DMS53 treated with DMSO at 0.1 percent for 48 hours (cell line): ENCODE results near the gene SNED1.

Experiments used
- DNase-seq: peaks from one replicate; lab custom pipeline; 2025; ENCODE audit not compliant: unreplicated experiment; lab: John Stamatoyannopoulos, UW

SNED1 gene

DNA sequence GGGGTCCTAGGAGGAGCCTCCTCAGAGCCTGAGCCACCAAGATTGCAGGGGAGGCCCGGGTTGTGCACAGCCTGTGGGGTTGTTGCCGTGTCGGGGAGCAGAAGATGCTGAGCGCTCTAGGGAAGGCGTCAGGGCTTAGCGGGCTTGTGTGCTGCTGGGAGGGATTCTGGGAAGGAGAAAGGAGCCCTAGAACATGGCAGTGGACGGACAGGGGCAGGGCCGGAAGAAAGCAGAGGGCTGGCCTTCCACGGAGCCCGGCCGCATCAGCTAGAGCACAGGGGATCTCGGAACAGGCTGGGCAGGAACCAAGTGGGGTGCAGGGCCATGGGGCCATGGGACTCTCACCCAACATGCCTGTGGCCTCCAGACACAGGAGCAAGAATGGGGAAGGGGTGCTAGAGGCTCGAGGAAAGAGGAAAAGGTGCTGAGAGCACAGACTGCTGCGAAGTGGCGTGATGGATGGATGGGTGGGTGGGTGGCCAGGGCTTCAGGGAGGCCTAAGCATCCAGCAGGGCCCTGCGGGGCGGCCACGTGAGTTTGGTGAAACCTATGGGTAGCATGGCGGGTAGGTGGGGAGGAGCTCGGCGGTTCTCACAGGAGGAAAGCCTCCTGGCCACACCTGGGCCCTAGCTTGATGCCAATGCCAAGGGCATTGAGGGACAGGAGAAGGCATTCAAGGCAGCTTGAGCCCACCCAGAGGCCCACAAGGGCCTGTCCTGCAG is 67.9 kb downstream of the SNED1 start:
- no peak for DNase-seq

DNA sequence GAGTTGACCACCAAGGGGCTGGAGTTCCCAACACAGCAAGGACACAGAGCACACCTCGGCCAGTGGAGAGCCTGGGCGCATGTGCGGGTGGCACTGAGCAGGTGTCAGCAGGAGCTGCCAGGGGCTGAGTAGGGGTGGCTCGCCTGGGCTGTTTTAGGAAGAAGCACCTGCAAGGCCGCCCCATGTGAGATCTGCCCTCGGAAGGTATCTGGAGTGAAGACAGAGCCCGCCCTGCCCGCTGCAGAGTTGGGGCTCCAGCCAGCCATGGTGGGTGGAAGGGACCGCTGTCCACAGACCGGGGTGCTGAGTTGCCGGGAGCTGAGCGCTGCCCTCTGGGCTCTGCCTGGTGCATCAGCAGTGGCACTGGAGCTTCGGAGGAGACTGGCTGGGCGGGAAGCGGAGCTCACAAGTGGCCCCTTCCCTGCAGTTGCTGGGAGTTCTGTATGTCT is 68.5 kb downstream of the SNED1 start:
- no peak for DNase-seq

- DNase-seq, result no peak
These were observed 69.2 kb downstream of the SNED1 start for GRCh38 chr2:241067501-241068135.

DNA sequence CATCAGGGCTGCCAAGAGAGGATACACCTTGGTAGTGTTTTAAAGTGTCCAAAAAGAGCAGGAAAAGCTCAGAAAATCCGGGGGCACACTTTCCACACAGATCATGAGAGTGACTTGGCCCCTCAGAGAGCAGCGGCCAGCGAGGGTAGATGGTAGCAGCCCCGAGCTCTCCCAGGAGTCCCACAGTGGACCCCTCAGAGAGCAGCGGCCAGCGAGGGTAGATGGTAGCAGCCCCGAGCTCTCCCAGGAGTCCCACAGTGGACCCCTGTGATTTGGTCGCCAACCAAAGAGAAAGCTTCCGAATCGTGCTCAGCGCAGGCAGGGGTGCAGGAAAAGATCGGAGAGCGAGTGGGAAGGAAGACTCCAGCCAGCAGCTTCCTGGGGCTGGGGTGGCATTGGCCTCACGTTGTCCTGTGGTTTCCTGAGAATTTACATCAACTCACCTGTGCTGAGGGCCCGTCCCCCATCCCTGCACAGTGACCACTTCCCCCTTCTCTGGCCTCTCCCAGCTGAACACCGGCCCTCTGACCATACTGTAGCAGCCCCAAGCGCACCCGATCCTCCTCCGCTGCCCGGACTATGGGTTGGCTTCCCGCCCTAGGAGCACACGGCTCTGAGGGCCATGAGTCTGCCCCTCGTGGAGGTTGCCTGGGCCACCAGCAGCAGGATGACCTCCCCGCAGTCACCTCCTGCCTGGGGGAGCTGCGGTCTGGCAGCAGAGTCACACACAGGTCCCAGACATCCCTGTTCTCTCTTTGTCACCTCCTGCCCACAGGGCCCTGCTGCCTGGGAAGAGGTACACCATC is 69.9 kb downstream of the SNED1 start:
- DNase-seq, result no peak

GRCh38 chr2:241068942-241069810 is 70.8 kb downstream of the SNED1 start:
- no peak for DNase-seq

DNA sequence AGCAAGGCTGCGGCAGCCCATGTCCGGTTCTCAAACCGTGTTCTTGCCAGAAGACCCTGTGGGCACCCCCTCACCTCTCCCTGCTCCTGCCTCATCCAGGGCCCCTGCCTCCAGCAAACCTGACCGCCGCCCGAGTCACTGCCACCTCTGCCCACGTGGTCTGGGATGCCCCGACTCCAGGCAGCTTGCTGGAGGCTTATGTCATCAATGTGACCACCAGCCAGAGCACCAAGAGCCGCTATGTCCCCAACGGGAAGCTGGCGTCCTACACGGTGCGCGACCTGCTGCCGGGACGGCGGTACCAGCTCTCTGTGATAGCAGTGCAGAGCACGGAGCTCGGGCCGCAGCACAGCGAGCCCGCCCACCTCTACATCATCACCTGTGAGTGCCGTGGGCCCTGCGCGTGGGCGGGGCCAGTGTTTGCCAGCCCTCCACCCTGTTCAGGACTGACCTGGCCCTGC is 71.4 kb downstream of the SNED1 start:
- no peak for DNase-seq

- DNase-seq, result no peak
These were observed 71.9 kb downstream of the SNED1 start for GRCh38 chr2:241070361-241070760.

- no peak for DNase-seq
These were observed 72.6 kb downstream of the SNED1 start for GRCh38 chr2:241070811-241071676.

GRCh38 chr2:241071677-241072111 is 73.3 kb downstream of the SNED1 start:
- DNase-seq, result no peak

DNA sequence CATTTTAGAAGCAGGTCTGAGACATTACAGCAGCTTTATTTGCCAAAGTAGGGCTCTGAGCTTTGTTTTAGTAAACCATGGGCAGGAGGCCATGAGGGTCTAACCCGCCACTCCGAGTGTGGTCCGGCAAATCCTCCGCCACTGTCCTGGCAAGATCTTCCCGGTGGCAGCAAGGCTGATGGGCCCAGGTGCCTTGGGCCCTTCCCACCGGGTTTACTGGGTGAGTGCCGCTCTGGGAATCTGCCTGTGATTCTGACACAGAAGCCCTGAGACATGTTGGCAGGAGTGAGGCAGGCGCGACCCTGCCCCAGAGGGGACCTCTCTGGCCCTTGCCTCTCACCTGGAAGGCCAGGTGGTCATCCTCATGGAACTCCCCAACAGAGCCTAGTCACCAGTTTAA is 73.7 kb downstream of the SNED1 start:
- DNase-seq, result no peak

- no peak for DNase-seq
These were observed 74.2 kb downstream of the SNED1 start for GRCh38 chr2:241072553-241073165.

DNA sequence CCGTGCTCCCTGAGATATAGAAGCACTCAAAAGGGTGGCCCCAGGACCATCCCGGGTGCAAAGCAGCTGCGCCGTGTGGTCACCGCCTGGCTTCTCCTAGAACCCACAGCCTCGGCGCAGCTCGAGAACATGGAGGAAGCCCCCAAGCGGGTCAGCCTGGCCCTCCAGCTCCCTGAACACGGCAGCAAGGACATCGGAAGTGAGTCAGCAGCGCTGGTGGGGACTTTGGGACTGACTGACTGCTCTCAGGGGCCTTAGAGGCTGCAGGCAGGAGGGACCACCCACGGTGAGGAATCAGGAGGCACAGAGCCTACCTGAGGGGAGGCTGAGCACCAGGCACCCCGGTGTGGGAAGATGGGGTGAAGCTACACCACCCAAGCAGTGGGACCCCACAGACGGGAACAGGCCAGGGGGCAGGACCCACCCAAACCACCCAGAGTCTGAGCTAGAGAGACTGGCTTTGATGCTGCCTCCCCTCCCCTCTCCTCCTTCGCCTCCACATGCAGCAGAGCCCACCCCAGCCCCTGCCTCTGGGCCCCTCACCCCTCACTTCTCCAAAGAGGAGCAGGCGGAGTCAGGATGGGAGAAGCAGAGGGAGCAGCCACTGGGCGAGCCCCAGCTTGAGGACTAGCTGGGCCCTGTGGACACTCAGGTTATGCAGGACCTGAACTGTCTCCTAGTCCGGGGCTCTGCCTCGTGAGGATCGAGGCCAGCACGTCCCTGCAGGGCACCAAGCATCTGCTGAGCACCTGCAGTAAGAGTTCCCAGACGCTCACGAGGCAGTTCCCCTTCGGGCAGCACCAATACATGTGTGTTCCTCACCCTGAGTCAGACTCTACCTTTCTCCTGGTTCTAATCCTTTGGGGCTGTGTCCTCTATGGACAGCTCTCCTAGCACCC is 75.0 kb downstream of the SNED1 start:
- DNase-seq, result no peak

- no peak for DNase-seq
These were observed 75.8 kb downstream of the SNED1 start for GRCh38 chr2:241074065-241074818.

GRCh38 chr2:241074901-241075540 is 76.6 kb downstream of the SNED1 start:
- DNase-seq, result no peak

GRCh38 chr2:241080405-241081189 is 82.2 kb downstream of the SNED1 start:
- DNase-seq, result no peak

DNA sequence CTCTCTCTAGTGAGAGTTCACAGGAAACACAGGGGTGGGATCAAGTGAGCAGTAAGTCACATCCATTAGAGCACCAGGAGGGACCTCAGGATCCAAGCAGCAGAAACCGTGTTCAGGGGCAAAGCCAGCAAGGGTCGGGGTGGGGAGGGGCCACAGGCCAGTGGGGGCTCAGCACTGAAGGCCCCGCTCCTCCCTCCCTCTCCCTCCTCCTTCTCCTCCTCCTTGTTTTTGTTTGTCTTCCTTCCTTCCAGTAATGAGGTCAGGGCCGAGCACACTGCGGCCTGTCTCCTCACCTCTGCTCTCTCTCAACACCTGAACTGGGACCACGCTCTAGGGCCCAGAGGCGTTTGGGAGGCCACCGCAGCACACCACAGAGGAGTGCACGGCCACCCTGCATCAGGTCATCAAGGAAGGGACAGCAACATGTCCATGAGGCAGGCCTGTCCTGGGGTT is 82.8 kb downstream of the SNED1 start:
- DNase-seq, result no peak
